Hair follicular keratinocyte (primary cell): ENCODE measurements around the gene PDK2. TPM values are rescaled to one million over a fixed set of nuclear protein-coding genes. Genes with fewer than 3 reads are reported as not detected.

Source experiments
- total RNA-seq: library from RNA; depleted of rRNA; stranded (reverse); fragments of >200 nt; gene quantifications from 2 replicates; pipeline ENCODE4 v1.2.3, GENCODE V29; 2015

Gene PDK2
- total RNA-seq: 4.2 and 7.1 TPM in 2 replicates

DNA sequence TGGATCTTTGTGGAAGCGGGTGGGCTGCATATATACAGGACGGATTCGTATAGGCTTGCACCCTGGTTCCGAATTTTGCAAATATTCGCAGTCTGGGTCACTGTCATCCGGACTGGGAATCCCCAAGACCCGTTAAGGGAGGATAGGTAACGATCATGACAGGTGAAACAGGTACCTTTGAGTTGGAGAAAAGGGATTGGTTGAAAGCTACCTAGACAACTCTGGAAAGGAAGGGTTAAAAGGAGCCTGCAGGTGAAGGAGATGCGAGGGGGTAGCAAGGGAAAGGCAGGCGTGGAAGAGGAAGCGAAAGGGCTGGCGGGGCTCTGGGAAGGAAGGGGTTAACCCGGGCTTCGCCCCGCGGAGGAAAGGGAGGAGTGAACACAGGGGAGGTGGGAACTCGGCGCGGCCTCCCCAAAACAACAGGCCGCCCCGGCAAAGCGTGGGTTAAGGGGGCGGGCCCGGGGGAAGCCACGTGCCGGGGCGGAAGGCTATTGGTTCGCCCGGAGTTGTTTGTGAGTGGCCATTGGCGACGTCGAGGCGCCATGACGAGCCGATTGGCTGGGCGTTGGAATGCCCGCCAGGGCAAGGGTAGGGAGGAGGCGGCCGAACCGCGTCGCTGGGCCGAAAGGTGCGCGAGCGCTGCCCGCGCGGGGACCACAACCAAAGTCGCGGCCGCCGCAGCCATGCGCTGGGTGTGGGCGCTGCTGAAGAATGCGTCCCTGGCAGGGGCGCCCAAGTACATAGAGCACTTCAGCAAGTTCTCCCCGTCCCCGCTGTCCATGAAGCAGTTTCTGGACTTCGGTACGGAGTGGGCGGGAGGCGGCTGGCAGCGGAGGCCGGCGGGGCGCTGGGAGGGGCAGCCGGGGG, at the start of gene PDK2:
Gene PDK2, plus strand, starts transcription at position 599 of the 867 bp plus-strand sequence. Its CDS starts 85 bp downstream, at position 684.

DNA sequence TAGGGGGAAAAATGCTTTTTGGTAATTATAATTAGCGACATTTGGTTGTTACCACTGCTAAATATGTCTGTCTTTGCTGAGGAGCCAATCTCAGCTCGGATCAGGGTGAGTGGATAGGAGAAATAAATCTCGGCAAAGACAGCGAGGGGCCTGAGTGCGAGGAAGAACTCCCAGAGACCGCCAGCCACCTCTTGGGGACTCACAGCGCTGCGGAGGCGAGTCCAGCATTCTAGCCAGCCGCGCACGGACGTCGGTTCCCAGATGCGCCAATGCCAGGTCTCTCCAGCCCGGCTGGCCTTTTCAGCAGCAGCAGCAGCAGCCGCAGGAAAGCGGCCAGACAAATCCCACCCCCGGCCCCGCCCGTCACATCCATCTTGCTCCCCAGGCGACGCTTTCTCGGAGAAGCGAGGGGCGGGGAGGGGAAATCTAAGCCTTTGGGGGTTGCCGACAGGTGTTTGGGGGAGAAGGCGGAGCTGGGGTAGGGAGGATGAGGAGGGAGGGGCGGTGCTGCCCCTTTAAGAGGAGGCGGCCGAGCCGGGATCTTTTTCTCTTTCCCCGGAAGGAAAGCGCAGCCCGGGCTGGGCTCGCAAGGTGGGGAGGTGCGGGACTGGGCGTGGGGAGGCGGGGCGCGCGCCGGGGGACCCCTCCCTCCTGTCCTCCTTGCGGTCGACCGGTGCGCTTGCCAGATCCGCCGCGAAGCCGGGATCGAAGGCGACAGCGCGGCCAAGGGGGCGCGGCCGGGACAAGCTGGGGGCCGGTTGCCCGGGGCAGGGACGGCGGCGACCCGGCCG, 39.5 kb upstream of the PDK2 start, which contains the start of gene ITGA3:
Gene ITGA3, plus strand, starts transcription at position 685 of the 791 bp plus-strand sequence. CDS start 330 bp downstream, outside the sequence.

DNA sequence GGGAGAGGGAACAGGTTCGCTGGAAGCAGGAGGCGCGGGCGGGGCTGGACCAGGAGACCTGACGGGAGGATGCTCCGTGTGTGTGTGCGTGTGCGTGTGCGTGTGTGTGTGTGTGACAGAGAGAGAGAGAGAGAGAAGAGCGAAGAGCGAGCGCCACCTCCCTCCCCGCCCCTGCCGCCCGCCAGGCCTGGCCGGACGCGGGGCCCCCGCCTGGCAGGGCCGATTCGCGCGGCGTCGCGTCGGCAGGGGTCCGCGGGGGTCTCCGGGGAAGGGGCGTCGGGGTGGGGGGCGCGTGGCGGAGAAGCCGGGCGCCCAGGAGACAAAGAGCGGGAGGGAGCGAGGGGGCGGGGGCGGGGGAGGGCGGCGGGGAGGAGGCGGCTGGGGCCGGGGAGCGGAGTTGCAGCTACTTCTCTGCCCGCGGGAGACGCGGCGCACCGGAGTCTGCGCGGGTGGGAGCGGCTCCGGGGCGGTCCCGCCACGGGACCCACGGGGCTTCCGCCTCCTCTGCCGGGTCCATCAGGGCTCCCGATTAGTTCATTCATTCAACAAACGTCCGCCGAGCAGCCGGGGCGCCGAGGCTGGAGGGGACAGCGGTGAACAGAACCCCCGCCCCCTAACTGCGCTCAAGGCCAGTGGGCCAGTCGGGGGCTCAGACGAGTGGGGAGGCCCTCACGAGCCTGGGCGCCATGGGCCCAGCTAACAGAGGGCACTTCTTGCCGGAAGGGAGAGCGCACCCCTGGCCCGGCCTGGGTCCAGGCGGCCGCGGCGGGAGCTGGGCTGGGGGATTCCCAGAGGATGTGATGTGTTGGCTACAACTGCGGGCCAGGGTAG, 34.8 kb downstream of the PDK2 start, which contains the start of gene SAMD14:
Gene SAMD14, minus strand, starts transcription at position 433 of the 831 bp plus-strand sequence. CDS start 5,201 bp downstream, outside the sequence.

DNA sequence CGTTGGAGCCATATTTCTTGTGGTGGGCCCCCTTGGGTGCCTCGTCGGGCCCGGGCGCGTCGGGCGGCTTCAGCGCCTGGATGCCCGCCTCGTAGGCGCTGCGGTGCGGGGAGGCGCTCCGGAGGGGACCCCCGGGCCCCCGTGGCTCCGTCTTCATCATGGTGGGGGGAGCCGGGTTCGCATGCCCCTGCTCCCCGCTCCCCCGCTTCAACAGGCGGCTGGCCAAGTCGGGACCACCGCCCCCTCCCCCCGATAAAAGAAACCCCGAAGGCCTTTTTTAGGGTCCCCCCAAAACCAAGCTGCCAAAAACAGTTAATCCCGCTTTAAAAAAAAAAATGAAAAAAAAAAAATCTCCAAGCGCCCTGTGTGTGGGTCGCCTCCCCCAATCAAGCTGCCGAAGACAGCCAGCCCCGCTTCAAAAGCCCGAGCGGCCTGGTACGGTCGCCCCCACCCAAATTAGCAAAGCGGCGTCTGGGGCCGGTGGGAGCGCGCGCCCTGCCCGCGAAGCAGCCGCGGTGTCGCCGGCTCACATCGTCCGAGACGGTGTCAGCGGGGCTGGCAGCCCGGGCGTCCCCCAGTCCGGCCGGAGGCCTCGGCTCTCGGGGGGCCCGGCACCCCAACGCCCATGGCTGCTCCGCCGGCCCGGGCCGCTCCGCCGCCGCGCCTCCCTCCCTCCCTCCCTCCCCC, 55.3 kb downstream of the PDK2 start, which contains the start of gene PPP1R9B:
Gene PPP1R9B, minus strand, starts transcription at position 324 of the 687 bp plus-strand sequence. Its CDS starts 164 bp downstream, at position 160.

Other genes with a start within 250 kb of the PDK2 start
- gene TAC4, start 247.3 kb upstream of the PDK2 start, total RNA-seq: not detected in 2 replicates
- 0.08 and 0.23 TPM in 2 replicates for gene DLX4, start 126.2 kb upstream of the PDK2 start, total RNA-seq
- gene DLX3, start 100.1 kb upstream of the PDK2 start, total RNA-seq: 1.2 and 1.6 TPM in 2 replicates
- gene ITGA3, start 39.2 kb upstream of the PDK2 start, total RNA-seq: 813 and 1,408 TPM in 2 replicates
- 0.23 and 1.1 TPM in 2 replicates for gene SAMD14, start 34.8 kb downstream of the PDK2 start, total RNA-seq
- gene PPP1R9B, start 55.3 kb downstream of the PDK2 start, total RNA-seq: 20.5 and 30.2 TPM in 2 replicates
- gene SGCA, start 70.7 kb downstream of the PDK2 start, total RNA-seq: not detected in 2 replicates
- gene COL1A1, start 106.3 kb downstream of the PDK2 start, total RNA-seq: 14.3 and 30.7 TPM in 2 replicates
- 2.0 and 3.4 TPM in 2 replicates for gene TMEM92, start 179.1 kb downstream of the PDK2 start, total RNA-seq